OCI-LY7 (cell line): ENCODE results near the gene IFIT1. TPM values are rescaled to one million over a fixed set of nuclear protein-coding genes. Genes with fewer than 3 reads are reported as not detected.
A peak's percentile ranks its signal among the peaks of the same experiment; 100 is the strongest.

Source experiments
- BruUV-seq: library from RNA; stranded (reverse); fragments of 400-500 nt; replicated peaks from 2 replicates; lab custom pipeline; 2021; lab: Mats Ljungman, UMichigan
- CTCF ChIA-PET: fragments of 300-600 bp; sonication (Branson Sonifier 250); formaldehyde crosslinking; loops from one replicate; lab custom pipeline; 2022; ENCODE audit warnings: antibody characterized with exemption; ENCODE audit not compliant: unreplicated experiment; lab: Charles Lee
- POLR2A ChIA-PET: fragments of 300-600 bp; sonication (Branson Sonifier 250); formaldehyde crosslinking; loops from one replicate; lab custom pipeline; 2022; ENCODE audit warnings: antibody characterized with exemption; lab: Charles Lee
- DNase-seq: peaks from one replicate; pipeline ENCODE4 v3.0.0-alpha.2; 2015; ENCODE audit warnings: low spot score
- H2AFZ ChIP-seq: fragments of 200-600 bp; sonication (generic), shearing (Covaris generic); 2 replicates; pipeline ENCODE4 v1.6.1; 2014; ENCODE audit warnings: mild to moderate bottlenecking, antibody characterized with exemption, low read length, moderate library complexity
- H3K27ac ChIP-seq: fragments of 200-600 bp; sonication (generic); 2 replicates; pipeline ENCODE4 v1.5.1; 2014; ENCODE audit warnings: mixed run types, low read depth, mild to moderate bottlenecking, moderate library complexity, low read length, inconsistent platforms; ENCODE audit not compliant: poor library complexity, severe bottlenecking
- H3K36me3 ChIP-seq: fragments of 200-600 bp; sonication (generic); 2 replicates; pipeline ENCODE4 v1.6.1; 2014; ENCODE audit warnings: mild to moderate bottlenecking, antibody characterized with exemption, low read length, moderate library complexity, mixed read lengths; ENCODE audit not compliant: insufficient read depth
- H3K4me1 ChIP-seq: fragments of 200-600 bp; sonication (generic); 2 replicates; pipeline ENCODE4 v1.5.1; 2014; ENCODE audit warnings: mild to moderate bottlenecking, low read length; ENCODE audit not compliant: insufficient read depth, poor library complexity, severe bottlenecking
- H3K4me2 ChIP-seq: fragments of 200-600 bp; sonication (generic); 2 replicates; pipeline ENCODE4 v1.6.1; 2014; ENCODE audit warnings: mild to moderate bottlenecking, low read length
- H3K4me3 ChIP-seq: fragments of 200-600 bp; sonication (generic); 2 replicates; pipeline ENCODE4 v1.5.1; 2014; ENCODE audit warnings: mild to moderate bottlenecking, low read depth, low read length; ENCODE audit not compliant: poor library complexity, severe bottlenecking
- H3K79me2 ChIP-seq: fragments of 200-600 bp; sonication (generic); 2 replicates; pipeline ENCODE4 v1.6.1; 2016; ENCODE audit warnings: low read depth, mild to moderate bottlenecking, low read length, moderate library complexity, mixed read lengths; ENCODE audit not compliant: insufficient read depth
- H3K9me2 ChIP-seq: fragments of 200-600 bp; sonication (generic); 2 replicates; pipeline ENCODE4 v1.6.1; 2016; ENCODE audit warnings: mild to moderate bottlenecking, low read length, mixed read lengths; ENCODE audit not compliant: insufficient read depth
- H3K9me3 ChIP-seq: fragments of 200-600 bp; sonication (generic); 2 replicates; pipeline ENCODE4 v1.6.1; 2014; ENCODE audit warnings: mild to moderate bottlenecking, mixed run types, low read length, mixed read lengths
- H4K20me1 ChIP-seq: fragments of 200-600 bp; sonication (generic); 2 replicates; pipeline ENCODE4 v1.6.1; 2014; ENCODE audit warnings: mild to moderate bottlenecking, antibody characterized with exemption, low read length, moderate library complexity, mixed read lengths; ENCODE audit not compliant: insufficient read depth
- CTCF ChIP-seq: fragments of 200-600 bp; sonication (generic); conservative IDR thresholded peaks from 2 replicates; pipeline ENCODE4 v1.5.1; 2014; ENCODE audit warnings: mild to moderate bottlenecking, antibody characterized with exemption, low read length, moderate library complexity, mixed read lengths
- EZH2phosphoT487 ChIP-seq: fragments of 200-600 bp; sonication (generic); IDR thresholded peaks from 2 replicates; pipeline ENCODE4 v1.6.1; 2018; ENCODE audit warnings: low read depth, borderline replicate concordance, mild to moderate bottlenecking, mixed run types, antibody characterized with exemption, low read length, moderate library complexity, mixed read lengths
- intact Hi-C: fragments of 100-400 bp; cut with micrococcal nuclease; formaldehyde crosslinking; loops from one replicate; pipeline ENCODE4 v1.10.0; 2022; ENCODE audit not compliant: unreplicated experiment
- total RNA-seq, 2 experiments: library from RNA; depleted of rRNA in 1 of 2; stranded (reverse); fragments of >200 nt in 1 of 2; shearing (Covaris generic) in 1 of 2; gene quantifications; 2 replicates each; pipeline ENCODE4 v1.2.3, GENCODE V29; 2014 to 2022

Gene IFIT1
- total RNA-seq, 2 experiments from 2014 or later: not detected

GRCh38 chr10:89421018-89421476 lies 28.6 kb downstream of the IFIT1 start:
- BruUV-seq: no TSS peak
- TF ChIP-seq CTCF (no peak), EZH2phosphoT487 (no peak)
- Histone ChIP-seq H3K9me3 (no peaks in the 10 kb centered on the region), H3K79me2 (no peaks in the 10 kb centered on the region), H2AFZ (no peak overlapping the region), H4K20me1 (no peaks in the 10 kb centered on the region), H3K4me3 (no peak overlapping the region), H3K4me2 (no peak overlapping the region), H3K9me2 (no peaks in the 10 kb centered on the region), H3K27ac (no peak overlapping the region), H3K4me1 (no peaks in the 10 kb centered on the region), H3K36me3 (no peaks in the 10 kb centered on the region)
- ChIA-PET POLR2A (no interaction called here), CTCF (no interaction called here)
- intact Hi-C loops: no loop called here
- no peak for DNase-seq

GRCh38 chr10:89425000-89425399 lies 32.6 kb downstream of the IFIT1 start:
- Histone ChIP-seq H4K20me1 (no peaks in the 10 kb centered on the region), H3K79me2 (no peaks in the 10 kb centered on the region), H3K27ac (no peak overlapping the region), H3K9me3 (no peaks in the 10 kb centered on the region), H3K36me3 (no peaks in the 10 kb centered on the region), H2AFZ (no peak overlapping the region), H3K9me2 (no peaks in the 10 kb centered on the region), H3K4me1 (no peaks in the 10 kb centered on the region), H3K4me2 (no peak overlapping the region), H3K4me3 (no peak overlapping the region)
- DNase-seq: no peak
- TF ChIP-seq CTCF (no peak), EZH2phosphoT487 (no peak)
- BruUV-seq: no TSS peak
- intact Hi-C loops: loop anchor here (5.0 kb wide), 1 partner anchor 367 kb away; no protein-coding TSS in a partner anchor
- ChIA-PET CTCF (no interaction called here), POLR2A (no interaction called here)

- ChIA-PET CTCF (no interaction called here), POLR2A (no interaction called here)
- H3K4me2 ChIP-seq: no peak overlapping the region
- intact Hi-C loops: loop anchor here (1.0 to 5.0 kb wide), 2 partner anchors 138 to 366 kb away; no protein-coding TSS in a partner anchor
- no peak overlapping the region for H3K4me3 ChIP-seq
- H2AFZ ChIP-seq: no peak overlapping the region
- no peaks in the 10 kb centered on the region for H4K20me1 ChIP-seq
- no peaks in the 10 kb centered on the region for H3K9me2 ChIP-seq
- TF ChIP-seq EZH2phosphoT487 (no peak), CTCF (peak; percentile 80)
- H3K9me3 ChIP-seq: no peaks in the 10 kb centered on the region
- no peaks in the 10 kb centered on the region for H3K4me1 ChIP-seq
- peak; percentile 51 for DNase-seq
- no peak overlapping the region for H3K27ac ChIP-seq
- H3K36me3 ChIP-seq: no peaks in the 10 kb centered on the region
- BruUV-seq: no TSS peak
- H3K79me2 ChIP-seq: no peaks in the 10 kb centered on the region
Measured at GRCh38 chr10:89426230-89426868, 33.9 kb downstream of the IFIT1 start.
